ENCODE measurements around the gene DNAH6.

DNA sequence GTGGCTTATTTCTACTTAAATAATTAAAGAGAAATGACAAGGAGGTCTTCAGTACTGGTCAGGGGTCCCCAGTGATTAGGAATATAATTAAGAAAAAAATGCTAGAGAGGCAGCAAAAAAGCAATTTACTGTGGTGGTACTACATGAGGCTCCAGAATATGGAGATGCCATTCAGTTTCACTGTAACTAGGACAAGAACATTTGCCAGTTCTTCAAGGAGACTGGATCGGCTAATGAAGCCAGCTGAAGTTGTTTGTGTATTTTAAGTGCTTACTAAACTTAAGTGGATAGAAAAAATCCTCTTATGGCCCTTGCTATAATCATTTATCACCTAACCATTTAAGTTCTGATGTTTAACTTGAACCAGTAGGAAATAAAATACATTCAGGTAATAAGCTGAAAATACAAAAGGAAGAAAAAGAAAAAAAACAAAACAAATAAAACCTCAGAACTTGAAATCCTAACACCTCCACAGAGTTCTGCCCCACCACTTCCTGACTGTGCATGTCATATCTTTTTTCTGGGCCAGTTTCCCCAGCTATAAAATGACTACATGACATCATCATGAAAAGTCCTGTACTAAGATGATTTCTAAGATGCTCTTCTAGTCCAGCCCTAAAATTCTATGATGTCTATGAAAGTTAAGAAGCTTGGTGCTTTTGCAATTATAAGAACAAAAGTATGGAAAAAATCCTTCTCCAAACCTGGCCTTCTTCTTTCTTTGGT lies 266.6 kb downstream of the DNAH6 start:
- TF ChIP-seq POLR2A (IDR thresholded peaks at IDR 0.05; ENCODE audit: low read length) = no peak
- no peak for TF ChIP-seq GATA1 (IDR thresholded peaks at IDR 0.05; ENCODE audit: low read depth, low read length)

Data from erythroblast (primary cell).